ENCODE results near the gene GUCY1A2.

GUCY1A2 gene

GRCh38 chr11:106763501-106763900, 254.8 kb downstream of the GUCY1A2 start:
- Histone ChIP-seq H3K4me1 (no peaks in the 10 kb centered on the region), H3K36me3 (no peaks in the 10 kb centered on the region), H3K4me3 (no peak overlapping the region), H3K27me3 (no peaks in the 10 kb centered on the region), H3K27ac (no peak overlapping the region), H3K9me3 (no peaks in the 10 kb centered on the region)
- intact Hi-C loops (cut with DNase I; ENCODE audit: low total_unique reads), result no loop called here
- no peak for TF ChIP-seq CTCF (IDR thresholded peaks at IDR 0.05)
- no peak for DNase-seq

- Histone ChIP-seq H3K36me3 (no peaks in the 10 kb centered on the region), H3K4me3 (no peak overlapping the region), H3K27ac (no peak overlapping the region), H3K27me3 (no peaks in the 10 kb centered on the region), H3K9me3 (no peaks in the 10 kb centered on the region), H3K4me1 (no peaks in the 10 kb centered on the region)
- intact Hi-C loops (cut with DNase I; ENCODE audit: low total_unique reads), result no loop called here
- no peak for TF ChIP-seq CTCF (IDR thresholded peaks at IDR 0.05)
- no peak for DNase-seq
These were observed 256.5 kb downstream of the GUCY1A2 start for GRCh38 chr11:106761745-106762144.

- DNase-seq, result no peak
- H3K4me3 ChIP-seq, result no peak overlapping the region
- no peaks in the 10 kb centered on the region for H3K4me1 ChIP-seq
- no peaks in the 10 kb centered on the region for H3K27me3 ChIP-seq
- H3K9me3 ChIP-seq, result no peaks in the 10 kb centered on the region
- no peak for TF ChIP-seq CTCF (IDR thresholded peaks at IDR 0.05)
- H3K27ac ChIP-seq, result no peak overlapping the region
- no peaks in the 10 kb centered on the region for H3K36me3 ChIP-seq
- intact Hi-C loops (cut with DNase I; ENCODE audit: low total_unique reads), result no loop called here
These were observed 257.0 kb downstream of the GUCY1A2 start for GRCh38 chr11:106761240-106761639.

GRCh38 chr11:106748059-106748458, 270.2 kb downstream of the GUCY1A2 start:
- H3K9me3 ChIP-seq, result no peaks in the 10 kb centered on the region
- H3K36me3 ChIP-seq, result no peaks in the 10 kb centered on the region
- no peaks in the 10 kb centered on the region for H3K4me1 ChIP-seq
- intact Hi-C loops (cut with DNase I; ENCODE audit: low total_unique reads), result no loop called here
- no peak for TF ChIP-seq CTCF (IDR thresholded peaks at IDR 0.05)
- no peak overlapping the region for H3K27ac ChIP-seq
- no peak for DNase-seq
- no peaks in the 10 kb centered on the region for H3K27me3 ChIP-seq
- H3K4me3 ChIP-seq, result no peak overlapping the region

GRCh38 chr11:106745941-106746340, 272.3 kb downstream of the GUCY1A2 start:
- intact Hi-C loops (cut with DNase I; ENCODE audit: low total_unique reads), result no loop called here
- Histone ChIP-seq H3K27ac (no peak overlapping the region), H3K9me3 (no peaks in the 10 kb centered on the region), H3K4me1 (no peaks in the 10 kb centered on the region), H3K27me3 (no peaks in the 10 kb centered on the region), H3K4me3 (no peak overlapping the region), H3K36me3 (no peaks in the 10 kb centered on the region)
- TF ChIP-seq CTCF (IDR thresholded peaks at IDR 0.05), result no peak
- no peak for DNase-seq

GRCh38 chr11:106733635-106734034, 284.6 kb downstream of the GUCY1A2 start:
- Histone ChIP-seq H3K27me3 (no peaks in the 10 kb centered on the region), H3K36me3 (no peaks in the 10 kb centered on the region), H3K9me3 (peaks cover 0 to 10% (median 4%) of the 10 kb centered on the region in 3 donors), H3K27ac (no peak overlapping the region), H3K4me3 (no peak overlapping the region), H3K4me1 (no peaks in the 10 kb centered on the region)
- intact Hi-C loops (cut with DNase I; ENCODE audit: low total_unique reads), result no loop called here
- DNase-seq, result no peak
- no peak for TF ChIP-seq CTCF (IDR thresholded peaks at IDR 0.05)

All from tibial artery (tissue), 4 donors.